A549 (cell line): Measurements from ENCODE around the gene SNRPA. TPM values are rescaled to one million over a fixed set of nuclear protein-coding genes. Genes with fewer than 3 reads are reported as not detected.

Experiments
- ATAC-seq, 2 experiments: fragments of 200-7000 bp in 1 of 2; fragments of >200 bp in 1 of 2; cut with Nextera tagmentation in 1 of 2; cut with Tn5 transposase in 1 of 2; 3 replicates each; pipeline versions ENCODE4 v1.8.0 to v1.9.1; 2018 to 2020; ENCODE audit warnings: mild to moderate bottlenecking in 1 of 2, moderate library complexity in 1 of 2
- CTCF ChIA-PET: fragments of 300-600 bp; sonication (Branson Sonifier 250); formaldehyde crosslinking; extraction: SDS; loops from one replicate; lab custom pipeline; 2021; ENCODE audit warnings: antibody characterized with exemption, inconsistent platforms; lab: Yijun Ruan, JAX
- POLR2A ChIA-PET: fragments of 350-600 bp; formaldehyde crosslinking; extraction: SDS; loops from one replicate; lab custom pipeline; 2021; ENCODE audit warnings: antibody characterized with exemption, inconsistent platforms; lab: Yijun Ruan, JAX
- DNase-seq, 2 experiments: peaks; one replicate each; pipeline versions ENCODE4 v3.0.0 to v3.0.0-alpha.2; 2011 to 2016; ENCODE audit warnings: low read depth in 1 of 2, low spot score in 1 of 2
- FAIRE-seq: peaks from 2 replicates; lab custom pipeline; 2011; peaks lifted over from hg19 to GRCh38; lab: Jason Lieb, UNC
- H3K27ac ChIP-seq, 2 experiments: fragments of >200 bp; sonication (Bioruptor Twin); formaldehyde crosslinking; 3 replicates each; pipeline ENCODE4 v1.5.1; 2016 to 2017
- H3K4me1 ChIP-seq: fragments of >200 bp; sonication (Bioruptor Twin); formaldehyde crosslinking; 3 replicates; pipeline ENCODE4 v1.6.1; 2016
- H3K4me2 ChIP-seq: fragments of >200 bp; sonication (Bioruptor Twin); formaldehyde crosslinking; 3 replicates; pipeline ENCODE4 v1.6.1; 2016
- H3K4me3 ChIP-seq: fragments of >200 bp; sonication (Bioruptor Twin); formaldehyde crosslinking; 3 replicates; pipeline ENCODE4 v1.5.1; 2016
- H3K9me3 ChIP-seq: fragments of >200 bp; sonication (Bioruptor Twin); formaldehyde crosslinking; 3 replicates; pipeline ENCODE4 v1.6.1; 2016
- CBX2 ChIP-seq: fragments of 200-600 bp; sonication (generic); IDR thresholded peaks from 2 replicates; pipeline ENCODE4 v1.6.1; 2016; ENCODE audit warnings: low read depth, mild to moderate bottlenecking, borderline replicate concordance
- CEBPB ChIP-seq, 2 experiments: fragments of >200 bp in 1 of 2; sonication (Bioruptor Twin) in 1 of 2; formaldehyde crosslinking in 1 of 2; IDR thresholded peaks; 2 replicates each; pipeline ENCODE4 v1.6.1; 2012 to 2016
- CTCF ChIP-seq: fragments of >200 bp; sonication (Bioruptor Twin); formaldehyde crosslinking; IDR thresholded peaks from 3 replicates; pipeline ENCODE4 v1.5.1; 2016
- ELK1 ChIP-seq: fragments of 150-350 bp; IDR thresholded peaks from 2 replicates; pipeline ENCODE4 v1.6.1; 2014; ENCODE audit warnings: low read depth, mild to moderate bottlenecking, low read length
- FOSB ChIP-seq: fragments of 250-450 bp; sonication (Bioruptor Pico); IDR thresholded peaks from 2 replicates; pipeline ENCODE4 v1.5.0; 2020; ENCODE audit warnings: mild to moderate bottlenecking, moderate library complexity
- GATA3 ChIP-seq: IDR thresholded peaks from 2 replicates; pipeline ENCODE4 v1.6.1; 2012; ENCODE audit warnings: borderline replicate concordance
- JUN ChIP-seq, 2 experiments: fragments of >200 bp; sonication (Bioruptor Twin); formaldehyde crosslinking; IDR thresholded peaks; 2 replicates in 1 of 2; 3 replicates in 1 of 2; pipeline ENCODE4 v1.6.1; 2016 to 2017
- KDM1A ChIP-seq: fragments of 200-600 bp; sonication (generic); IDR thresholded peaks from 2 replicates; pipeline ENCODE4 v1.6.1; 2016; ENCODE audit warnings: low read depth, mild to moderate bottlenecking
- MYC ChIP-seq: IDR thresholded peaks from 2 replicates; pipeline ENCODE4 v1.6.1; 2012; ENCODE audit warnings: mild to moderate bottlenecking, inconsistent platforms, low read length, improper control_type of control experiment, borderline replicate concordance
- NFE2L2 ChIP-seq: fragments of 150-350 bp; conservative IDR thresholded peaks from 2 replicates; pipeline ENCODE4 v1.6.1; 2014; ENCODE audit warnings: low read length
- NPAS2 ChIP-seq: fragments of 250-450 bp; sonication (Bioruptor Pico); IDR thresholded peaks from 2 replicates; pipeline ENCODE4 v1.8.0; 2022; ENCODE audit warnings: mild to moderate bottlenecking, moderate library complexity, borderline replicate concordance
- POLR2AphosphoS2 ChIP-seq: conservative IDR thresholded peaks from 2 replicates; pipeline ENCODE4 v1.6.1; 2012; ENCODE audit warnings: low read length, improper control_type of control experiment, inconsistent platforms
- RCOR1 ChIP-seq: fragments of 150-350 bp; IDR thresholded peaks from 2 replicates; pipeline ENCODE4 v1.6.1; 2014; ENCODE audit warnings: antibody characterized with exemption, low read length, low read depth
- USF2 ChIP-seq: fragments of 450-650 bp; IDR thresholded peaks from 2 replicates; pipeline ENCODE4 v1.6.1; 2014; ENCODE audit warnings: antibody characterized with exemption
- ZFP36 ChIP-seq: fragments of 450-650 bp; IDR thresholded peaks from 2 replicates; pipeline ENCODE4 v1.6.1; 2014; ENCODE audit warnings: borderline replicate concordance; ENCODE audit not compliant: partially characterized antibody
- WGBS: methylation state at CpG from one replicate; pipeline ENCODE4 v1.1.6; 2017; ENCODE audit errors: missing lambda C conversion rate; 5-methylcytosine and 5-hydroxymethylcytosine counted together
- polyA plus RNA-seq, 4 experiments: library from polyadenylated mRNA; depleted of rRNA in 3 of 4; stranded (reverse); fragments of >200 nt; fragmentation: RNase III in 1 of 4; extraction: RNeasy Plus Mini Kit Qiagen cat#74134 plus additional on column Dnase treatment in 1 of 4; gene quantifications; 2 replicates in 3 of 4; 3 replicates in 1 of 4; pipeline ENCODE4 v1.2.3, GENCODE V29; 2011 to 2017
- TF ChIP-seq, protein P1 (sequence below): fragments of >200 bp; sonication (Bioruptor Twin); formaldehyde crosslinking; IDR thresholded peaks from 2 replicates; pipeline ENCODE4 v1.6.1; 2016
- TF ChIP-seq, protein P2 (sequence below): IDR thresholded peaks from 2 replicates; pipeline ENCODE4 v1.6.1; 2012

Gene SNRPA
- polyA plus RNA-seq, 2 of the 4 experiments (the other 2 are of a cell fraction): 141 to 236 TPM

- H3K4me3 ChIP-seq: no peak overlapping the region
- no peak overlapping the region for H3K27ac ChIP-seq
- CTCF ChIA-PET: interaction anchor here (1.0 to 17.9 kb wide), 5 partner anchors 7 to 74 kb away, joined by 3 to 199 read pairs (median 4); partner anchors contain the start of genes ACTMAP and SNRPA
- H3K9me3 ChIP-seq: no peaks in the 10 kb centered on the region
- DNase-seq: no peak
- H3K4me1 ChIP-seq: no peaks in the 10 kb centered on the region
- no peak for ATAC-seq
- WGBS: 87% methylated on average over 9 of the region's 9 CpGs
- no peak overlapping the region for H3K4me2 ChIP-seq
- TF ChIP-seq MYC (no peak), JUN (IDR thresholded peaks at IDR 0.05) (no peak), FOSB (CRISPR knock-in tag) (no peak), RCOR1 (no peak), ELK1 (no peak), CTCF (no peak), GATA3 (no peak), CBX2 (no peak), CEBPB (IDR thresholded peaks at IDR 0.05) (no peak), NFE2L2 (no peak), KDM1A (no peak)
- TF ChIP-seq, protein P1, sequence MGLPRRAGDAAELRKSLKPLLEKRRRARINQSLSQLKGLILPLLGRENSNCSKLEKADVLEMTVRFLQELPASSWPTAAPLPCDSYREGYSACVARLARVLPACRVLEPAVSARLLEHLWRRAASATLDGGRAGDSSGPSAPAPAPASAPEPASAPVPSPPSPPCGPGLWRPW: no peak
- TF ChIP-seq, all 56 proteins: peak for 0
- no peak for FAIRE-seq
- POLR2A ChIA-PET: interaction anchor here (1.2 kb wide), 1 partner anchor 14 kb away, joined by 3 read pairs; the partner anchor contains the start of gene ACTMAP
Observed at GRCh38 chr19:40736661-40737060, 14.3 kb upstream of the SNRPA start.

GRCh38 chr19:40737102-40737644 lies 13.8 kb upstream of the SNRPA start:
- Histone ChIP-seq H3K27ac (no peak overlapping the region), H3K4me3 (no peak overlapping the region), H3K9me3 (no peaks in the 10 kb centered on the region), H3K4me2 (no peak overlapping the region), H3K4me1 (no peaks in the 10 kb centered on the region)
- 93% methylated on average over 9 of the region's 9 CpGs for WGBS
- 0 out of 2 replicates have a peak, but pooled peaks have one; percentile 14 for TF ChIP-seq USF2
- TF ChIP-seq, protein P2, sequence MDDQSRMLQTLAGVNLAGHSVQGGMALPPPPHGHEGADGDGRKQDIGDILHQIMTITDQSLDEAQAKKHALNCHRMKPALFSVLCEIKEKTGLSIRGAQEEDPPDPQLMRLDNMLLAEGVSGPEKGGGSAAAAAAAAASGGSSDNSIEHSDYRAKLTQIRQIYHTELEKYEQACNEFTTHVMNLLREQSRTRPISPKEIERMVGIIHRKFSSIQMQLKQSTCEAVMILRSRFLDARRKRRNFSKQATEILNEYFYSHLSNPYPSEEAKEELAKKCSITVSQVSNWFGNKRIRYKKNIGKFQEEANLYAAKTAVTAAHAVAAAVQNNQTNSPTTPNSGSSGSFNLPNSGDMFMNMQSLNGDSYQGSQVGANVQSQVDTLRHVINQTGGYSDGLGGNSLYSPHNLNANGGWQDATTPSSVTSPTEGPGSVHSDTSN: no peak
- ChIA-PET CTCF (interaction anchor here (1.0 to 17.9 kb wide), 5 partner anchors 6 to 74 kb away, joined by 3 to 199 read pairs (median 4); partner anchors contain the start of genes ACTMAP, RAB4B and SNRPA), POLR2A (interaction anchor here (1.2 kb wide), 1 partner anchor 13 kb away, joined by 3 read pairs; the partner anchor contains the start of gene ACTMAP)
- FAIRE-seq: no peak
- DNase-seq: no peak
- no peak for ATAC-seq

DNA sequence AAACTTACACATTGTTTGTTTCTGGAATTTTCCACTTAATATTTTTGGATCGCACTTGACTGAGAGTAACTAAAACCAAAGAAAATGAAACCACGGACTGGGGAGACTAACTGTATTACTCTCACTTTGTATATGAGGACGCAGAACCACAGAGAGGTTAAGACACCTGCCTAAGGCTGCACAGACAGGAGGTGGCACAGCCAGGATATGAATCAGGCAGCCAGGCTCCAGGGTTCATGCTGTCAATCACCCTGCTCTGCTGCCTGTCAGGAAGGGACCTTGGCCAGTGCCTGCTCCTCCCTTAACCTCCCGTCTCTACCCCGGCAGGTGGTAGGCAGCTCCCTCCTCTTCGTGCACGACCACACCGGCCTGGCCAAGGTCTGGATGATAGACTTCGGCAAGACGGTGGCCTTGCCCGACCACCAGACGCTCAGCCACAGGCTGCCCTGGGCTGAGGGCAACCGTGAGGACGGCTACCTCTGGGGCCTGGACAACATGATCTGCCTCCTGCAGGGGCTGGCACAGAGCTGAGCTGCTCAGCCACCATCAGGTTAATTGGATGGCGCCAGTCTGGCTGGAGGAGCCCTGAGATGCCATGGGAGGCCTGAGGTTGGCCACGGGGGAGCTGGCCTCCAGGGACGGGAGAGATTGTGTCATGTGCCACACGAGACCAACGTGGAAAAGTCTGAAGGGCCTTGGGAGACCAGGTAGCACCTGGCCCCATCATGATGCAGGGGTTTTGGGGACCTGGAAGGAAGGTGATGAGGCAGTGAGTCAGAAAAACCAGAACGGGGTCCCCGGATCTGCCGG lies 11.8 kb upstream of the SNRPA start:
- Histone ChIP-seq H3K4me3 (no peak overlapping the region), H3K4me2 (no peak overlapping the region), H3K9me3 (no peaks in the 10 kb centered on the region), H3K27ac (no peak overlapping the region), H3K4me1 (no peaks in the 10 kb centered on the region)
- ChIA-PET CTCF (interaction anchor here (0.5 to 15.8 kb wide), 8 partner anchors 10 to 214 kb away, joined by 3 to 199 read pairs (median 4); partner anchors contain the start of gene ACTMAP), POLR2A (interaction anchor here (1.0 to 1.2 kb wide), 2 partner anchors 11 to 22 kb away, joined by 3 to 4 read pairs; partner anchors contain the start of genes ACTMAP, COQ8B and ITPKC)
- 87% methylated on average over 22 of the region's 22 CpGs for WGBS
- ATAC-seq: peak; percentile 2 to 13; a peak in 3 of 6 replicates
- no peak for FAIRE-seq
- no peak for DNase-seq
- peak; percentile 64 for TF ChIP-seq ZFP36
- TF ChIP-seq POLR2AphosphoS2: 0 out of 2 replicates have a peak, but pooled peaks have one; percentile 1
- no peak for TF ChIP-seq NPAS2
